Keratinocyte (primary cell): ENCODE data around the gene FFAR4. TPM values are rescaled to one million over a fixed set of nuclear protein-coding genes. Genes with fewer than 3 reads are reported as not detected.

Experiments used
- DNase-seq: peaks from one replicate; pipeline ENCODE4 v3.0.0-alpha.2; 2011; ENCODE audit warnings: low read depth, missing footprints, low spot score
- FAIRE-seq: peaks from 2 replicates; lab custom pipeline; 2011; peaks lifted over from hg19 to GRCh38; lab: Jason Lieb, UNC
- H2AFZ ChIP-seq: 2 replicates; pipeline ENCODE4 v1.6.0; 2012; ENCODE audit warnings: low read length, control low read depth, inconsistent platforms; ENCODE audit not compliant: control insufficient read depth
- H3K27ac ChIP-seq: 2 replicates; pipeline ENCODE4 v1.5.1; 2011; ENCODE audit warnings: low read length; ENCODE audit not compliant: control insufficient read depth, insufficient read depth
- H3K27me3 ChIP-seq: 3 replicates; pipeline ENCODE4 v1.6.0; 2011; ENCODE audit warnings: low read length; ENCODE audit not compliant: control insufficient read depth, insufficient read depth; ENCODE audit errors: extremely low read depth
- H3K36me3 ChIP-seq, 2 experiments: 2 replicates in 1 of 2; 3 replicates in 1 of 2; pipeline ENCODE4 v1.5.1; 2011; ENCODE audit warnings: low read length in 2 of 2, mild to moderate bottlenecking in 1 of 2; ENCODE audit not compliant: control insufficient read depth in 2 of 2, insufficient read depth in 2 of 2; ENCODE audit errors: extremely low read depth in 1 of 2
- H3K4me1 ChIP-seq: 3 replicates; pipeline ENCODE4 v1.5.1; 2011; ENCODE audit warnings: low read length; ENCODE audit not compliant: control insufficient read depth, insufficient read depth; ENCODE audit errors: extremely low read depth
- H3K4me2 ChIP-seq: 3 replicates; pipeline ENCODE4 v1.6.0; 2011; ENCODE audit warnings: low read depth, low read length; ENCODE audit not compliant: control insufficient read depth, insufficient read depth; ENCODE audit errors: extremely low read depth
- H3K4me3 ChIP-seq, 3 experiments: fragments of 200-600 bp in 1 of 3; sonication (generic) in 1 of 3; 2 replicates in 2 of 3; 3 replicates in 1 of 3; pipeline ENCODE4 v1.5.1; 2011 to 2016; ENCODE audit warnings: low read length in 3 of 3, mild to moderate bottlenecking in 3 of 3, control low read depth in 2 of 3, inconsistent platforms in 1 of 3, low read depth in 1 of 3, mixed read lengths in 1 of 3, mixed run types in 1 of 3, moderate library complexity in 1 of 3; ENCODE audit not compliant: control insufficient read depth in 2 of 3, insufficient read depth in 2 of 3; ENCODE audit errors: extremely low read depth in 1 of 3
- H3K79me2 ChIP-seq: 2 replicates; pipeline ENCODE4 v1.6.0; 2012; ENCODE audit warnings: low read length; ENCODE audit not compliant: control insufficient read depth, insufficient read depth
- H3K9ac ChIP-seq: 3 replicates; pipeline ENCODE4 v1.6.0; 2011; ENCODE audit warnings: low read length; ENCODE audit not compliant: control insufficient read depth, insufficient read depth; ENCODE audit errors: extremely low read depth
- H3K9me1 ChIP-seq: 3 replicates; pipeline ENCODE4 v1.6.0; 2011; ENCODE audit warnings: low read length; ENCODE audit not compliant: control insufficient read depth, insufficient read depth; ENCODE audit errors: extremely low read depth
- H3K9me3 ChIP-seq: 2 replicates; pipeline ENCODE4 v1.5.1; 2012; ENCODE audit warnings: low read depth, low read length; ENCODE audit not compliant: control insufficient read depth
- H4K20me1 ChIP-seq: 3 replicates; pipeline ENCODE4 v1.6.0; 2011; ENCODE audit warnings: low read length; ENCODE audit not compliant: control insufficient read depth, insufficient read depth; ENCODE audit errors: extremely low read depth
- CTCF ChIP-seq, 3 experiments: IDR thresholded peaks in 1 of 3; conservative IDR thresholded peaks in 1 of 3; optimal IDR thresholded peaks in 1 of 3; 2 replicates in 2 of 3; 3 replicates in 1 of 3; pipeline versions ENCODE3 to v1.5.1; 2011; ENCODE audit warnings: low read length in 3 of 3, mild to moderate bottlenecking in 3 of 3, moderate library complexity in 2 of 3, control low read depth in 1 of 3, inconsistent platforms in 1 of 3; ENCODE audit not compliant: insufficient read depth in 2 of 3; ENCODE audit errors: extremely low read depth in 1 of 3
- EZH2 ChIP-seq: IDR thresholded peaks from one replicate; pipeline ENCODE4 v1.6.1; 2012; ENCODE audit warnings: inconsistent platforms, mild to moderate bottlenecking, low read length, moderate library complexity
- dilution Hi-C: fragments of 300-500 bp; cut with MboI; formaldehyde crosslinking; loops from one replicate; pipeline ENCODE4 v1.7.0; 2020; ENCODE audit warnings: low sequenced_read_pairs; ENCODE audit not compliant: extremely low pct_ligation_motif_present
- polyA plus RNA-seq, 5 experiments: library from polyadenylated mRNA; depleted of rRNA in 3 of 5; stranded (reverse) in 3 of 5; stranded (forward) in 1 of 5; unstranded in 1 of 5; fragments of >200 nt; gene quantifications; 1 replicate in 1 of 5; 2 replicates in 3 of 5; 3 replicates in 1 of 5; pipeline versions ENCODE4 v1.2.1 to v1.2.3, GENCODE V29; 2011 to 2012; ENCODE audit warnings: missing spikeins in 2 of 5, low read depth in 1 of 5, low replicate concordance in 1 of 5

The FFAR4 gene
- polyA plus RNA-seq, 1 donor (not counting 4 experiments of a cell fraction or from before 2014, with no cell fraction given) = not detected

GRCh38 chr10:93614101-93614825, 47.8 kb downstream of the FFAR4 start:
- no peak for FAIRE-seq

GRCh38 chr10:93615576-93616235, 49.2 kb downstream of the FFAR4 start:
- FAIRE-seq = no peak
- dilution Hi-C loops = no loop called here

More at GRCh38 chr10:93614101-93614825, 47.8 kb downstream of the FFAR4 start:
- H3K9me3 ChIP-seq = no peaks in the 10 kb centered on the region
- no peak overlapping the region for H3K9ac ChIP-seq
- H3K4me2 ChIP-seq = no peak overlapping the region
- no peaks in the 10 kb centered on the region for H3K79me2 ChIP-seq
- TF ChIP-seq CTCF (optimal IDR thresholded peaks at IDR 0.05 in 1 of 3, IDR thresholded peaks at IDR 0.05 in 1 of 3, conservative IDR thresholded peaks at IDR 0.05 in 1 of 3; ENCODE audit: extremely low read depth in 1 of 3, insufficient read depth in 2 of 3, low read length in 3 of 3) = no peak
- TF ChIP-seq EZH2 = no peak
- H3K4me1 ChIP-seq = no peaks in the 10 kb centered on the region
- no peaks in the 10 kb centered on the region for H3K36me3 ChIP-seq
- H3K27me3 ChIP-seq = no peaks in the 10 kb centered on the region
- H3K27ac ChIP-seq = no peak overlapping the region
- no peak for DNase-seq
- dilution Hi-C loops = no loop called here
- H3K9me1 ChIP-seq = no peaks in the 10 kb centered on the region
- no peak overlapping the region for H3K4me3 ChIP-seq
- H4K20me1 ChIP-seq = no peaks in the 10 kb centered on the region
- no peak overlapping the region for H2AFZ ChIP-seq

More at GRCh38 chr10:93615576-93616235, 49.2 kb downstream of the FFAR4 start:
- no peak overlapping the region for H2AFZ ChIP-seq
- no peaks in the 10 kb centered on the region for H3K4me1 ChIP-seq
- DNase-seq = no peak
- no peak overlapping the region for H3K4me2 ChIP-seq
- H3K4me3 ChIP-seq = no peak overlapping the region
- no peaks in the 10 kb centered on the region for H3K27me3 ChIP-seq
- no peaks in the 10 kb centered on the region for H3K9me1 ChIP-seq
- no peaks in the 10 kb centered on the region for H3K9me3 ChIP-seq
- H3K27ac ChIP-seq = no peak overlapping the region
- H4K20me1 ChIP-seq = no peaks in the 10 kb centered on the region
- H3K79me2 ChIP-seq = no peaks in the 10 kb centered on the region
- TF ChIP-seq CTCF (optimal IDR thresholded peaks at IDR 0.05 in 1 of 3, IDR thresholded peaks at IDR 0.05 in 1 of 3, conservative IDR thresholded peaks at IDR 0.05 in 1 of 3; ENCODE audit: extremely low read depth in 1 of 3, insufficient read depth in 2 of 3, low read length in 3 of 3) (no peak), EZH2 (no peak)
- no peak overlapping the region for H3K9ac ChIP-seq
- no peaks in the 10 kb centered on the region for H3K36me3 ChIP-seq
